Subcutaneous abdominal adipose tissue (tissue), 5 donors: ENCODE data around the gene IQCK.

ENCODE experiments used
- H3K27ac ChIP-seq: one replicate; pipeline ENCODE4 v1.7.0; 2013; ENCODE audit warnings: low read depth, mild to moderate bottlenecking, inconsistent platforms, low read length, moderate library complexity
- H3K27me3 ChIP-seq, 5 donors: one replicate each; pipeline ENCODE4 v1.7.0; 2013; ENCODE audit warnings: low read length in 5 of 5, inconsistent platforms in 1 of 5; ENCODE audit not compliant: control insufficient read depth in 5 of 5, insufficient read depth in 4 of 5
- H3K36me3 ChIP-seq, 5 donors: one replicate each; pipeline ENCODE4 v1.7.0; 2013; ENCODE audit warnings: low read length in 5 of 5; ENCODE audit not compliant: control insufficient read depth in 5 of 5, insufficient read depth in 5 of 5
- H3K4me1 ChIP-seq, 5 donors: one replicate each; pipeline ENCODE4 v1.7.0; 2013; ENCODE audit warnings: low read length in 5 of 5, mild to moderate bottlenecking in 3 of 5, moderate library complexity in 1 of 5; ENCODE audit not compliant: control insufficient read depth in 5 of 5, insufficient read depth in 5 of 5
- H3K4me3 ChIP-seq, 5 donors: one replicate each; pipeline ENCODE4 v1.7.0; 2013; ENCODE audit warnings: low read length in 5 of 5, low read depth in 1 of 5
- H3K9ac ChIP-seq, 5 donors: one replicate each; pipeline ENCODE4 v1.7.0; 2013; ENCODE audit warnings: low read length in 5 of 5, mild to moderate bottlenecking in 4 of 5, moderate library complexity in 3 of 5
- H3K9me3 ChIP-seq, 5 donors: one replicate each; pipeline ENCODE4 v1.7.0; 2013; ENCODE audit warnings: low read length in 5 of 5; ENCODE audit not compliant: control insufficient read depth in 5 of 5
- donor health status: healthy.
- donor health status: healthy.
- donor health status: healthy.
- donor health status: healthy.
- donor health status: healthy.

The IQCK gene

DNA sequence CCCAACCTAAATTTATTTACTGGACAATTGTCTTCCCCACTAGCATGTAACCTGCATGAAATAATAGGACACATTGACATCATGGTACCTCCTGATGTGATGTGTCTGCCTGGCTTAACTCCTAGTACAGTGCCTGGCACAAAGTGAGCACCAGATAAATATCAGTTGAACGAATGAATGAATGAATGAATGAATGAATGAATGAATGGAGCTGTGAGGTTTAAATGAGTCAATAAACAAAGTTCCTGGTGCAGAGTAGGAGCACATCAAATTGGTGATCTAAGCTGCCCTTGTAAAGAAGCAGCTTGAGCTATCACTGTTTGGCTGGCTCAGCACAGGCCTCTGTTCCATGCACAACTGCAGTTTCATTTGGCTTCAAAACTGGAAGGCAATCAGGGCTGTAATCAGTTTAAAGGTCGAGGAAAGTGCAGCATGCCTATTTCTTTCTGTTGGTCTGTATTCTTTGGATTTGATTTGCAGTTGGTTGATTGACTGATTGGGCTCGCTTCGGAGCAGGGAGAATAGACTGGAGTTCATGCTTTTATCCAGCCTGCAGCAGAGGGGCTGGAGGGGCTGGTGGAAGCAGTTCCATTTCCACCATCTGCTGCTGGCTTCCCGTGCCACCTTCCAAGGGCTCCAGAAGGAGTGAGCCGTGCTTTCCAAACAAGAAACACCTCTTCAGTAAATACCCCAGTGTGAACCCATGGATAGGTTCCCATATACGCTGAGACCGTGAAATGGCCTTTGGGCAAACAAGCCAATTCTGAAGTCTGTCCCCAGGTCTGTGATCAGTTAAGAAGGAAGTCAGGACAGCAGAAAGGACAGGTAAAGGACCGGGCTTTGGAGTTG lies 112.0 kb downstream of the IQCK start:
- Histone ChIP-seq H3K9ac (no peak overlapping the region), H3K4me1 (peaks cover 0 to 13% (median 10%) of the 10 kb centered on the region in 5 donors), H3K9me3 (peaks cover 0 to 3% (median 0%) of the 10 kb centered on the region in 5 donors), H3K36me3 (peaks cover 0 to 2% (median 0%) of the 10 kb centered on the region in 5 donors), H3K4me3 (no peak overlapping the region), H3K27ac (no peak overlapping the region), H3K27me3 (no peaks in the 10 kb centered on the region)

DNA sequence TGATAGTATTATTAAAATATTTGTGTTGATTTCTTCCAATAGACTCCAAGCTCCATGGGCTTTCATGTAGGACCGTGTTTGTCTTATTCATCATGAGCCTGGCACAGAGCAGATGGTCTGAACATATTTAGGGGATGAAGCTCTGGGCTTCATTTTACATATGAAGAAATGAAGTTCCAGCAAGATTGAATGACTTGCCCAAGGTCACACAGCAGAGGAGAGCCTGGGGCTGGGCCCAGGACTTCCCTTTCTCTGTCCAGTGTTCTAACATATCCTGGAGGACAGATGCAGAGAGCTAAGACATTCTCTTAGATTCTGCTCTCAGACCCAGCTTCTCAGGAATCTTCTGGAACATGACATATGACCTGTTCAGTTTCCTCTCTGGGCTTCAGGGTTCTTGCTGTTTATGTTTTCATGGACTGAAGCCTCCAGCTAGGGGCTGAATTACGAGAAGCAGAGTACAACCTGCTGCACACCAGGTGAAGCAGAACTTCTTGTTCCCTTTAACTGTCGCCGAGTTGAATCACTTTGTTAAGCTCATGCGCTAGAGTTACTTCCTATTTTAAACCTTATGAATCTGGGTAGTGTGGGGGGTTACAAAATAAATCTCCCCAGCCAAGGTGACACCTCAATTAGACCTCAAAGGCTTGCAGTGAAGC lies 113.0 kb downstream of the IQCK start:
- H3K27ac ChIP-seq, result no peak overlapping the region
- H3K9me3 ChIP-seq, result peaks cover 0 to 3% (median 0%) of the 10 kb centered on the region in 5 donors
- H3K27me3 ChIP-seq, result no peaks in the 10 kb centered on the region
- H3K4me3 ChIP-seq, result no peak overlapping the region
- H3K4me1 ChIP-seq, result peaks cover 0 to 17% (median 10%) of the 10 kb centered on the region in 5 donors
- peaks cover 0 to 2% (median 0%) of the 10 kb centered on the region in 5 donors for H3K36me3 ChIP-seq
- no peak overlapping the region for H3K9ac ChIP-seq

DNA sequence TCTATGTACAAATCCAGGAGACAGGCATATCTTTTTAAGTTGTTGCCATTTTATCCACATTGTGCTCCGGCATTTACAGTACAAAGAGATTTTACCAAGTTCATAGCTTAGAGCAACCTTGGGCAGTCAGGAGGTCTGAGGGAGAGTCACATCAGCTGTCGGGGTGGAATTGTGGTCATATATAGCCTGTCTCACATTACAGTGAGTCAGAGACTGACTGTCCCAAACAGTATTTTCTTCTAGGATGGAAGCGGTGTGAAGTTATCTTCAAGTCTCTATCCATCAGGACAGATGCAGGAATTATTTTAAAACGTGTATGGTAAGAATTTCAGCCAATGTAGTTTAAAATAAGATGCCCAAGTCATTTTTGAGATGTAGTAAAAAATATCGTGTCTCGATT lies 113.6 kb downstream of the IQCK start:
- Histone ChIP-seq H3K4me3 (no peak overlapping the region), H3K9me3 (peaks cover 0 to 3% (median 0%) of the 10 kb centered on the region in 5 donors), H3K4me1 (peaks cover 0 to 20% (median 15%) of the 10 kb centered on the region in 5 donors), H3K9ac (no peak overlapping the region), H3K27me3 (no peaks in the 10 kb centered on the region), H3K27ac (no peak overlapping the region), H3K36me3 (peaks cover 0 to 2% (median 0%) of the 10 kb centered on the region in 5 donors)

DNA sequence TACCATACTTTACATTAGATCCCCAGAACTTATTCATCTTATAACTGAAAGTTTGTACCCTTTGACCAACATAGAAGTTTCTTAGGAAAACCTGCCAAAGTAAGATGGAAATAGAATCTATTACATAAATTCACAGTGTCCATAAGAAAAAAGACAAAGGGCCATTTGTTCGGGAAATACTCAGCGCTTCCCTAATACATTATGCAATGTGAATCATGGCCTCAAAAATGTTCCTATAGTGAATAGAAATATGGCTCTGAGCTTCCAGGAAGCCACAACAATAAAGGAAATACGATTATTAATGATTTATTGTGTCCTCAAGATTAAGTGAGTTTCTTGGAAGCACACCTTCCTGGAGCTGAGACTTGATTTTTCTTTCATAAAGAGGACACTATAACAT lies 115.1 kb downstream of the IQCK start:
- H3K36me3 ChIP-seq, result no peaks in the 10 kb centered on the region
- H3K27ac ChIP-seq, result no peak overlapping the region
- no peak overlapping the region for H3K4me3 ChIP-seq
- H3K9me3 ChIP-seq, result peaks cover 0 to 3% (median 0%) of the 10 kb centered on the region in 5 donors
- no peaks in the 10 kb centered on the region for H3K27me3 ChIP-seq
- H3K4me1 ChIP-seq, result peaks cover 2 to 31% (median 21%) of the 10 kb centered on the region in 5 donors
- no peak overlapping the region for H3K9ac ChIP-seq

DNA sequence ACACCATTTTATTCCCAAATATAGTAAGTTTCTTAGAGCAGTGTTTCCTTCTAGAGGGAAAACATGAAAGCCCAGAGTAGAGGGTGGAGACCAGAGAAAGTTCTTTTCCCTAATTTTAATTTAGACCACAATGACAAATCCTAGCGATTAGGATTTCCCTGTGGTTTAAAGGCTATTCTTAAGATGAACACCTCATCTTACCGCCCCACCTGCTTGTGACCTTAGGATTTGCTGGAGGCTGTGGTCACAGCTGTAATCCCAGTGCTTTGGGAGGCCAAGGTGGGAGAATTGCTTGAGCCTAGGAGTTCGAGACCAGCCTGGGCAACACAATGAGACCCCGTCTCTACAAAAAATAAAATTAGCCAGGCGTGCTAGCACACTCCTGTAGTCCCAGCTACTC lies 115.5 kb downstream of the IQCK start:
- Histone ChIP-seq H3K4me1 (peaks cover 2 to 31% (median 21%) of the 10 kb centered on the region in 5 donors), H3K27me3 (no peaks in the 10 kb centered on the region), H3K4me3 (no peak overlapping the region), H3K9me3 (peaks cover 0 to 3% (median 0%) of the 10 kb centered on the region in 5 donors), H3K27ac (no peak overlapping the region), H3K9ac (no peak overlapping the region), H3K36me3 (no peaks in the 10 kb centered on the region)

DNA sequence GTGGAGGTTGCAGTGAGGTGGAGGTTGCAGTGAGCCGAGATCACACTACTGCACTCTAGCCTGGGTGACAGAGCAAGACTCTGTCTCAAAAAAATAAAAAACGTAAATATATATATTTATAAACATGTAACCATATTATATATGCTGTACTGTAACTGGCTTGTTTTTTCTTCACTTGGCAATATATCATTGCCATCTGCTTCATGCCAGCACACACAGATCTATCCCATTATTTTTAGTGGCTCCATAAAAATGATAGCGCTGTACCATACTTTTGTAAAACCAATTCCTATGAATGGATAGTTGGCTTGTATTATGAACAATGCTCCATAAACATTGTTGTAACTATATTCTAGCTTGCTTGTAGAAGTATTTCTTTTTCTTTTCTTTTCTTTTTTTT lies 117.1 kb downstream of the IQCK start:
- Histone ChIP-seq H3K27ac (no peak overlapping the region), H3K27me3 (no peaks in the 10 kb centered on the region), H3K36me3 (no peaks in the 10 kb centered on the region), H3K4me1 (peaks cover 2 to 24% (median 15%) of the 10 kb centered on the region in 5 donors), H3K9me3 (peaks cover 0 to 3% (median 0%) of the 10 kb centered on the region in 5 donors), H3K4me3 (no peak overlapping the region), H3K9ac (no peak overlapping the region)

DNA sequence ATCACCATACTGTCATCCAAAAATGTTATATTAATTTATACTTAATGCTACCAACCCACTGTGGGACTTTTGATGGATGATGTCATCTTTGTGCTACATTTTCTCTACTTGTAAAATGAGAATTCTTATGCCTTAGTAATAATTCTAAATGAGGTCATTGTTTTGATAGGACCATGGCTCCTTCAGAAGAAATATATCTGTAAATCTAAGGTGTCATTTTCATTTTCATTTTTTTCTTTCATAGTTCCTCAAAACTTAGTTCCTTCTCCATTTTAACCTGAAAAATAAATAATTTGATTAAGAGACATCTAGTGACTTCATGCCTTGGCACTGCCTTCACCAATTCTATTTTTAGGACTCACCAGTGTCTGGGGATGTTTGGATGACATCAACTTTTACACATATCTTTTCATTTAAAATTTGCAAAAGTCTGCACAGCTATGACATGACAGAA lies 117.9 kb downstream of the IQCK start:
- Histone ChIP-seq H3K36me3 (no peaks in the 10 kb centered on the region), H3K4me3 (no peak overlapping the region), H3K27ac (no peak overlapping the region), H3K4me1 (peaks cover 2 to 18% (median 13%) of the 10 kb centered on the region in 5 donors), H3K27me3 (peaks cover 0 to 2% (median 0%) of the 10 kb centered on the region in 5 donors), H3K9me3 (peaks cover 0 to 3% (median 0%) of the 10 kb centered on the region in 5 donors), H3K9ac (no peak overlapping the region)

DNA sequence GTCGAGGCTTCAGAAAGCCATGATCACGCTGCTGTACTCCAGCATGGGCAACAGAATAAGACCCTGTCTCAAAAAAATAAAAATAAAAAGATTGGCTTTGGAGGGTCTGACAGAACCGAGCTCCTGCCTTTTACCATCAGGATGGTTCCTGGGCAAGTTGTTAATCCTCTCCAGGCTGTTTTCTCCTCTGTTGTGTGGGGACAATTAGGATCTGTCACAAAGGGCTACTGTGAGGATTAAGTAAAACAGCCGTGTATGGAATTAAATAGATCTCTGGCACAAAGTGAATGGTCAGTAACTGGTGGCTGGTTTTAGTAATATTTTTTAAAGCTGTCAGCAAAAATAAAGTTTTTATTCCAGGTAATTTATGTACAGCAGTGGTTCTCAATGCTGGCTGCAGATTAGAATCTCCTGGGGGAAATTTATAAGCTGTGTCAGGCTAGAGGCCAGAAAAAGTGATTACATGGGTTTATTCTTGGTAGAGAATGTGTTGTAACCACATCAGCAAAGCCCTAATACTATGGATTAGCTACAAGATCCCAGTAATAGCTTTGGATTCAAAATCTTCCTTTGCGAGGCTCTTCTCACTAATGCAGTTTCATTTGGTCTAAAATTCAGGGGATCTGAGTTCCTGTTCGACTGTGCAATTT lies 119.4 kb downstream of the IQCK start:
- no peaks in the 10 kb centered on the region for H3K36me3 ChIP-seq
- peaks cover 0 to 2% (median 0%) of the 10 kb centered on the region in 5 donors for H3K27me3 ChIP-seq
- no peak overlapping the region for H3K4me3 ChIP-seq
- H3K9me3 ChIP-seq, result peaks cover 0 to 3% (median 0%) of the 10 kb centered on the region in 5 donors
- no peak overlapping the region for H3K27ac ChIP-seq
- H3K4me1 ChIP-seq, result peaks cover 2 to 18% (median 11%) of the 10 kb centered on the region in 5 donors
- H3K9ac ChIP-seq, result no peak overlapping the region

DNA sequence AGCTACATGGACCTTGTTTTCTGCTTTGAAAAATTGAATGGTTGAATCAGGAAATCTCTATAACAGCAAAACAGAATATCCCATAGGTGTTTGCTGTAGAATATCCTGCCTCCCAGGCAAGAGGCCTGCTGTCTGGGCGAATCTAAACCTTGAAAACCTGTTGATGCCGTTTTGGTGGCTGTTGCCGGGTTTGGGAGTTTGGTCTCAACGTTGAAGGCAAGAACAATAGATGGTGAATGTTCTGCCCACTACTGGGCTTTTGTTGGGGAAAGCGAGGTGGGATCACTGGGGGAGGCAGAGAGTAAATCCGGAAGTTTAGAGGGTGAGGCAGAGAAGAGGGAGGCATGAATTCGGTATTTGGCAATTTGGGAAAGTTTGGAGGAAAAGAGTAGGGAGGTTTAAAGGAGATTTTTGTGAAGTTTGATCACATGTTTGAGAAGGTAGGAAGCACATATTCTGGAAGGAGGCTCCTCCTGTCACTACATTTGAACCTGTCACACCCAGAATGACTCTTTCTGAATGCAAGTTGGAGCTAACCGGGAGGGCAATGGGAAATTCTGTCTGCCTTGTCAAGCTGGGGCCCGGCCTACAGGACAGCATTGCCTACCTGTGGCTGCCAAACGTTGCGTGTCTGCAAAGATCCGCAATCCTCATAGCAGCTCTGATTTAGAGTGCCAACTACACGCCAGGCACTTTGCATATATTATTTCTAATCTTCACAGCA lies 120.1 kb downstream of the IQCK start:
- Histone ChIP-seq H3K9ac (no peak overlapping the region), H3K4me1 (peaks cover 2 to 18% (median 14%) of the 10 kb centered on the region in 5 donors), H3K27ac (no peak overlapping the region), H3K27me3 (peaks cover 0 to 2% (median 0%) of the 10 kb centered on the region in 5 donors), H3K9me3 (peaks cover 0 to 3% (median 0%) of the 10 kb centered on the region in 5 donors), H3K36me3 (no peaks in the 10 kb centered on the region), H3K4me3 (no peak overlapping the region)
